CD14-positive monocyte (primary cell): ENCODE data around the gene AGAP1. TPM values are rescaled to one million over a fixed set of nuclear protein-coding genes. Genes with fewer than 3 reads are reported as not detected.

Experiments used
- DNase-seq, 3 donors: peaks; one replicate each; pipeline ENCODE4 v3.0.0-alpha.2; 2011 to 2022
- H2AFZ ChIP-seq: 2 replicates; pipeline ENCODE4 v1.6.0; 2012; ENCODE audit warnings: mild to moderate bottlenecking, low read depth, low read length, inconsistent platforms; ENCODE audit not compliant: insufficient read depth, poor library complexity, severe bottlenecking
- H3K27ac ChIP-seq, 2 donors: 1 replicate in 1 of 2; 2 replicates in 1 of 2; pipeline ENCODE4 v1.5.1; 2012 to 2013; ENCODE audit warnings: low read length in 2 of 2, control low read depth in 1 of 2, inconsistent platforms in 1 of 2, low read depth in 1 of 2, mild to moderate bottlenecking in 1 of 2
- H3K27me3 ChIP-seq, 2 donors: one replicate each; pipeline versions ENCODE4 v1.6.0 to v1.6.1; 2011 to 2013; ENCODE audit warnings: low read length in 2 of 2; ENCODE audit not compliant: control insufficient read depth in 2 of 2, insufficient read depth in 2 of 2
- H3K36me3 ChIP-seq, 2 donors: replicated peaks in 1 of 2; 1 replicate in 1 of 2; 2 replicates in 1 of 2; pipeline versions ENCODE4 v1.5.1 to v1.6.1; 2012 to 2013; ENCODE audit warnings: low read length in 2 of 2, control low read depth in 1 of 2, inconsistent platforms in 1 of 2, mild to moderate bottlenecking in 1 of 2; ENCODE audit not compliant: insufficient read depth in 2 of 2, control insufficient read depth in 1 of 2
- H3K4me1 ChIP-seq, 2 donors: 1 replicate in 1 of 2; 2 replicates in 1 of 2; pipeline versions ENCODE4 v1.5.1 to v1.6.1; 2012 to 2013; ENCODE audit warnings: low read length in 2 of 2, control low read depth in 1 of 2, inconsistent platforms in 1 of 2, mild to moderate bottlenecking in 1 of 2, moderate library complexity in 1 of 2; ENCODE audit not compliant: insufficient read depth in 2 of 2, control insufficient read depth in 1 of 2
- H3K4me2 ChIP-seq: replicated peaks from 2 replicates; pipeline ENCODE3; 2012; ENCODE audit warnings: low read length, moderate library complexity, mild to moderate bottlenecking; ENCODE audit not compliant: poor library complexity, severe bottlenecking; ENCODE audit errors: extremely low read depth
- H3K4me3 ChIP-seq, 3 experiments: fragments of 200-600 bp in 1 of 3; sonication (generic) in 1 of 3; replicated peaks in 1 of 3; 1 replicate in 2 of 3; 2 replicates in 1 of 3; pipeline ENCODE4 v1.5.1; 2011 to 2013; ENCODE audit warnings: low read length in 3 of 3, mild to moderate bottlenecking in 3 of 3, control low read depth in 2 of 3, low read depth in 2 of 3, inconsistent platforms in 1 of 3, moderate library complexity in 1 of 3
- H3K79me2 ChIP-seq: 2 replicates; pipeline ENCODE4 v1.6.0; 2012; ENCODE audit warnings: mild to moderate bottlenecking, control low read depth, inconsistent platforms, low read length, moderate library complexity; ENCODE audit not compliant: insufficient read depth
- H3K9ac ChIP-seq: 2 replicates; pipeline ENCODE4 v1.6.0; 2017; ENCODE audit warnings: low read length, mild to moderate bottlenecking; ENCODE audit not compliant: insufficient read depth, poor library complexity, severe bottlenecking
- H3K9me3 ChIP-seq, 2 donors: replicated peaks in 1 of 2; 1 replicate in 1 of 2; 2 replicates in 1 of 2; pipeline versions ENCODE4 v1.5.1 to v1.6.1; 2012 to 2013; ENCODE audit warnings: low read length in 2 of 2, control low read depth in 1 of 2; ENCODE audit not compliant: control insufficient read depth in 1 of 2, insufficient read depth in 1 of 2
- H4K20me1 ChIP-seq: 2 replicates; pipeline ENCODE4 v1.6.0; 2012; ENCODE audit warnings: mild to moderate bottlenecking, low read length, control low read depth, moderate library complexity; ENCODE audit not compliant: insufficient read depth
- H3K27ac Mint-ChIP-seq, 7 donors: one replicate each; pipeline ENCODE4 v1.8.0; 2020; ENCODE audit warnings: mild to moderate bottlenecking in 7 of 7, mixed read lengths in 7 of 7, moderate library complexity in 6 of 7, inconsistent platforms in 2 of 7
- H3K27me3 Mint-ChIP-seq, 3 donors: one replicate each; pipeline ENCODE4 v1.8.0; 2021 to 2022; ENCODE audit warnings: low read depth in 3 of 3, mild to moderate bottlenecking in 3 of 3, mixed read lengths in 3 of 3, moderate library complexity in 3 of 3, inconsistent platforms in 1 of 3
- H3K36me3 Mint-ChIP-seq, 2 donors: one replicate each; pipeline ENCODE4 v1.8.0; 2020; ENCODE audit warnings: mixed read lengths in 2 of 2, inconsistent platforms in 1 of 2, mild to moderate bottlenecking in 1 of 2
- H3K4me1 Mint-ChIP-seq: one replicate; pipeline ENCODE4 v1.8.0; 2020; ENCODE audit warnings: mild to moderate bottlenecking, mixed read lengths
- H3K4me3 Mint-ChIP-seq, 2 donors: one replicate each; pipeline ENCODE4 v1.8.0; 2020; ENCODE audit warnings: mild to moderate bottlenecking in 2 of 2, mixed read lengths in 2 of 2, moderate library complexity in 1 of 2
- H3K9me3 Mint-ChIP-seq, 7 donors: one replicate each; pipeline ENCODE4 v1.8.0; 2020 to 2022; ENCODE audit warnings: mixed read lengths in 7 of 7, mild to moderate bottlenecking in 6 of 7, moderate library complexity in 6 of 7, inconsistent platforms in 2 of 7
- CTCF ChIP-seq: fragments of 200-600 bp; IDR thresholded peaks from one replicate; pipeline ENCODE4 v1.8.0; 2022; ENCODE audit warnings: antibody characterized with exemption, mild to moderate bottlenecking
- WGBS: methylation state at CpG from one replicate; pipeline ENCODE4 v1.1.5; 2013; ENCODE audit warnings: missing lambda C conversion rate; ENCODE audit not compliant: insufficient coverage; 5-methylcytosine and 5-hydroxymethylcytosine counted together
- intact Hi-C, 2 donors: fragments of 100-400 bp; cut with micrococcal nuclease; formaldehyde crosslinking; loops; one replicate each; pipeline versions ENCODE4 v1.15.0 to v1.15.1; 2023
- polyA plus RNA-seq, 3 donors: library from polyadenylated mRNA; depleted of rRNA in 1 of 3; unstranded in 2 of 3; stranded (reverse) in 1 of 3; fragments of 300-500 nt in 2 of 3; fragments of >200 nt in 1 of 3; fragmentation: Illumina TruSeq in 2 of 3; gene quantifications; 1 replicate in 2 of 3; 2 replicates in 1 of 3; pipeline ENCODE4 v1.2.3, GENCODE V29; 2012 to 2021

The AGAP1 gene
- polyA plus RNA-seq, 3 donors = 0.12 TPM; not detected in 2

- TF ChIP-seq CTCF = no peak
- no peak overlapping the region for H2AFZ ChIP-seq
- no peak overlapping the region for H3K9ac ChIP-seq
- H3K4me3 ChIP-seq = no peak overlapping the region
- Mint-ChIP-seq H3K27ac (no peak overlapping the region), H3K36me3 (no peaks in the 10 kb centered on the region), H3K4me3 (no peak overlapping the region), H3K4me1 (no peaks in the 10 kb centered on the region), H3K27me3 (peaks cover 3 to 27% (median 7%) of the 10 kb centered on the region in 3 donors), H3K9me3 (peaks cover 0 to 3% (median 0%) of the 10 kb centered on the region in 7 donors)
- peaks cover 0 to 13% of the 10 kb centered on the region in 2 donors for H3K27me3 ChIP-seq
- H3K27ac ChIP-seq = no peak overlapping the region
- no peaks in the 10 kb centered on the region for H3K4me1 ChIP-seq
- WGBS = 74% methylated on average over 29 of the region's 29 CpGs
- DNase-seq = no peak
- no peaks in the 10 kb centered on the region for H3K9me3 ChIP-seq
- H3K36me3 ChIP-seq = no peaks in the 10 kb centered on the region
- no peaks in the 10 kb centered on the region for H4K20me1 ChIP-seq
- no peaks in the 10 kb centered on the region for H3K79me2 ChIP-seq
- intact Hi-C loops = no loop called here
- H3K4me2 ChIP-seq = no peak overlapping the region
These were observed 626.3 kb downstream of the AGAP1 start for GRCh38 chr2:236120141-236120601.

DNA sequence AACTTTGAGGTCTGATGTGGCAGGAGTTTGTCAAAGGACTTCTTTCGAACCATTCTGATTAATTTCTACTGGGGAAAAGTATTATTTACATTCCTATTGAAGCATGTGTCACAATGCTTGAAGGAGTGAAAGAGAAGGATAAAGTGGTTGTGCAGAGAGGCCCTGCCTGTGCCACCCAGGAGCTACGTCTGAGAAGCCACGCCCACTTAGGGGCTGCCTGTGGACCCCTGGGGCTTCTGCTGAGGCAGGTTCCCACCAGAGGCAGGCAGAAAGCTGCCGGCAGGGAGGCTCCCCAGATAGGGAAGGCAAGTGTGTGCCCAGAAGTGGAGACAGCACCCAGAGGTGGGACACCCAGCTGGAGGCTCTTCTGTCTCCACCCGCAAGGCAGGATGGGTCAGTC, 627.0 kb downstream of the AGAP1 start:
- Mint-ChIP-seq H3K27ac (no peak overlapping the region), H3K4me3 (no peak overlapping the region), H3K27me3 (peaks cover 3 to 27% (median 7%) of the 10 kb centered on the region in 3 donors), H3K4me1 (no peaks in the 10 kb centered on the region), H3K36me3 (no peaks in the 10 kb centered on the region), H3K9me3 (peaks cover 0 to 3% (median 0%) of the 10 kb centered on the region in 7 donors)
- DNase-seq = no peak
- WGBS = 90% methylated on average over 4 of the region's 5 CpGs
- Histone ChIP-seq H3K4me2 (no peak overlapping the region), H2AFZ (no peak overlapping the region), H3K9me3 (no peaks in the 10 kb centered on the region), H3K27me3 (peaks cover 0 to 13% of the 10 kb centered on the region in 2 donors), H4K20me1 (no peaks in the 10 kb centered on the region), H3K27ac (no peak overlapping the region), H3K79me2 (no peaks in the 10 kb centered on the region), H3K9ac (no peak overlapping the region), H3K4me1 (no peaks in the 10 kb centered on the region), H3K4me3 (no peak overlapping the region), H3K36me3 (no peaks in the 10 kb centered on the region)
- intact Hi-C loops = no loop called here
- no peak for TF ChIP-seq CTCF
